Nephron progenitor cell (in vitro differentiated cells): ENCODE results near the gene TBCB.
A peak's percentile ranks its signal among the peaks of the same experiment; 100 is the strongest.

Experiments
- DNase-seq: peaks from one replicate; pipeline ENCODE4 v3.0.0; 2021
- H3K27ac Mint-ChIP-seq: 2 replicates; pipeline ENCODE4 v1.8.0; 2021; ENCODE audit warnings: mild to moderate bottlenecking, moderate library complexity, mixed read lengths
- H3K27me3 Mint-ChIP-seq: 2 replicates; pipeline ENCODE4 v1.8.0; 2021; ENCODE audit warnings: mild to moderate bottlenecking, low read depth, mixed read lengths; ENCODE audit not compliant: poor library complexity
- H3K36me3 Mint-ChIP-seq: 2 replicates; pipeline ENCODE4 v1.8.0; 2021; ENCODE audit warnings: low read depth, mixed read lengths
- H3K4me1 Mint-ChIP-seq: 2 replicates; pipeline ENCODE4 v1.8.0; 2021; ENCODE audit warnings: mixed read lengths
- H3K4me3 Mint-ChIP-seq: 2 replicates; pipeline ENCODE4 v1.8.0; 2021; ENCODE audit warnings: mild to moderate bottlenecking, moderate library complexity, mixed read lengths
- H3K9me3 Mint-ChIP-seq: 2 replicates; pipeline ENCODE4 v1.8.0; 2021; ENCODE audit warnings: mild to moderate bottlenecking, moderate library complexity, mixed read lengths
- TF ChIP-seq, protein P1 (sequence below): fragments of 200-600 bp; sonication (generic); IDR thresholded peaks from 2 replicates; pipeline ENCODE4 v1.5.0; 2021; ENCODE audit warnings: antibody characterized with exemption

TBCB gene

DNA sequence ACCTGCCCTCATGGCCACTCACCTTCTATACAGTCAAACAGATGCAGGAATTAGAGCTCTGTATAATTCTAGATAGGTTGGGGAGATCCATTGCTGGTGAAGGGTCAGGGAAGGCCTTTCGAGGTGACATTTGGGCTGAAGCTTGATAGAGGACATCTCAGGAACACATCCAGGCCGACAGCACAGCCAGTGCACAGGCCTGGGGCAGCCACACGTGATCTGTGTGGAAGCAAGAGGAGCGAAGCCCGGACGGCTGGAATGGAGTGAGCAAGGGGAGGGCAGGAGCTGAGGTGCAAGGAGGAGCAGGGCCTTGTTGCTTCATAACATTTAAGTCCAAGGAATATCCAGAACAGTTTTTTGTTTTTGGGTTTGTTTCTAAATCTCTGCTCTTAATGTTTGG is 8.8 kb upstream of the TBCB start:
- Mint-ChIP-seq H3K27me3 (peaks cover 2% of the 10 kb centered on the region), H3K4me1 (peaks cover 3% of the 10 kb centered on the region), H3K27ac (no peak overlapping the region), H3K4me3 (no peak overlapping the region), H3K9me3 (no peaks in the 10 kb centered on the region), H3K36me3 (peaks cover 7% of the 10 kb centered on the region)
- TF ChIP-seq, protein P1, sequence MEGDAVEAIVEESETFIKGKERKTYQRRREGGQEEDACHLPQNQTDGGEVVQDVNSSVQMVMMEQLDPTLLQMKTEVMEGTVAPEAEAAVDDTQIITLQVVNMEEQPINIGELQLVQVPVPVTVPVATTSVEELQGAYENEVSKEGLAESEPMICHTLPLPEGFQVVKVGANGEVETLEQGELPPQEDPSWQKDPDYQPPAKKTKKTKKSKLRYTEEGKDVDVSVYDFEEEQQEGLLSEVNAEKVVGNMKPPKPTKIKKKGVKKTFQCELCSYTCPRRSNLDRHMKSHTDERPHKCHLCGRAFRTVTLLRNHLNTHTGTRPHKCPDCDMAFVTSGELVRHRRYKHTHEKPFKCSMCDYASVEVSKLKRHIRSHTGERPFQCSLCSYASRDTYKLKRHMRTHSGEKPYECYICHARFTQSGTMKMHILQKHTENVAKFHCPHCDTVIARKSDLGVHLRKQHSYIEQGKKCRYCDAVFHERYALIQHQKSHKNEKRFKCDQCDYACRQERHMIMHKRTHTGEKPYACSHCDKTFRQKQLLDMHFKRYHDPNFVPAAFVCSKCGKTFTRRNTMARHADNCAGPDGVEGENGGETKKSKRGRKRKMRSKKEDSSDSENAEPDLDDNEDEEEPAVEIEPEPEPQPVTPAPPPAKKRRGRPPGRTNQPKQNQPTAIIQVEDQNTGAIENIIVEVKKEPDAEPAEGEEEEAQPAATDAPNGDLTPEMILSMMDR = no peak
- DNase-seq = no peak

DNA sequence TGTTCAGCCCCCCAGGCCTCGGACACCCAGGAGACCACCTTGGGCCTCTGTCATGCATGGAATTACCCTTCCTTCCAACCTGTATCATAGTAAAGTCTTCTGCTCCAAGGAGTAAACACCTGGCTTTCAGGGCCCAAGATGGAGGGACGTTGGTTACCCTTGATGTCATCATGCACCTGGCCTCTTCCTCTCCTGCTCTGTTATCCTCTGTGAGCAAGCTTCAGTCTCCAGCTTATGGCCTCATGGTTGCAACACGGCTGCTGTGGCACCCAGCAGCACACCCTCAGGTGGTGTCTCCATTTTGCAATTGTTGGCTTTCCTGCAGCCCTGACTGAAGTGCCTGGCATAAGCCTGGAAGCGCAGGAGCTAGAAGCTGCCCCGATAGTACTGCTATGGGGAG is 8.3 kb upstream of the TBCB start:
- Mint-ChIP-seq H3K36me3 (peaks cover 9% of the 10 kb centered on the region), H3K4me3 (no peak overlapping the region), H3K27ac (no peak overlapping the region), H3K9me3 (no peaks in the 10 kb centered on the region), H3K27me3 (peaks cover 5% of the 10 kb centered on the region), H3K4me1 (peaks cover 6% of the 10 kb centered on the region)
- TF ChIP-seq, protein P1 = no peak
- no peak for DNase-seq

DNA sequence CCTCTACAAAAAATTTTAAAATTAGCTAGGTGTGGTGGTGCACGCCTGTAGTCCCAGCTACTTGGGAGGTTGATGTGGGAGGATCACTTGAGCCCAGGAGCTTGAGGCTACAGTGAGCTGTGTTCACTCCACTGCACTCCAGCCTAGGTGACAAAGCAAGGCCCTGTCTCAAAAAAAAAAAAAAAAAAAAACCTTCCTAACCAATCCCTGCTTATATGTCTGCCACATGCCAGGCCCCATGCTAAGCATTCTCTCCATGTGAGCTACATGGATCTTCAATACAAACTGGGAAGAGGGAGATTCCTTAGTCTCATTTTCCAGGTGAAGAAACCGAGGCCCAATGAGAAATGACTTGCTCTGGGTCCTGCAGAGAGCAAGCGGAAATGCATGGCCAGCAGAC is 6.6 kb upstream of the TBCB start:
- Mint-ChIP-seq H3K4me1 (peaks cover 18% of the 10 kb centered on the region), H3K9me3 (no peaks in the 10 kb centered on the region), H3K27me3 (peaks cover 5% of the 10 kb centered on the region), H3K27ac (no peak overlapping the region), H3K4me3 (no peak overlapping the region), H3K36me3 (peaks cover 17% of the 10 kb centered on the region)
- TF ChIP-seq, protein P1 = no peak
- no peak for DNase-seq

DNA sequence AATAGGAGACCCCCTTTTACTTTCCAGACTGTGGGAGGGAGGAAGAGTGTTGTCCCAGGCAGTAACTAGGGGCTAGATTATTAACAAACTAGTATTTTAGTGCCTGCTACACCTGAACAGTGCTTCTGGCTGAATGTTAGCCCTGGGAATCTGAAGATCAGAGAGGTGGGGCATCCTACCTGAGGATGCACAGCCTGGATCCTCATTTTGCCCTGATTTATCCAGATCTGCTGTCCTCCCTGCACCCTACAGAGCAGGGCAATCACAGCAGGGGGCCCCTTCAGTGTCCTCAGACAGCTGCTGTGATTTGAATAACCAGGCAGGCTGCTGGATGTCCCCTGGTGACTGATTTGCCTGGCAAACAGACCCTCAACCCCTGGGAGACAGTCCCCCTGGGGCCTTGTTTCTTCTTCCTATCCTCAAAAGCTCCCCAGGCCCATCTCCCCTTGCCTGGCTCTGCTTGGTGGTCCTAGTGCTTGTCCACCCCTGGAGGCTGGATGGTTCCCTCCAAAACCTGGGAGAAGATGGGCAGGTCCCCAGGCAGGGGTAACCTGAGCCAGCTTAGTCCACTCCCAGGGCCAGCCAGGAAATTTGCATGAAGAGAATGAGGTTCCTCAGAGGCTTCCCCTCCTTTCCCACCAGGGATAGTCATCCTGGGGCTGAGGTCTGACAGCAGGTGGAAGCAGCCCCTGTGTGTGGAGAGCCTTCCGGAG is 4.6 kb upstream of the TBCB start, which contains the start of gene OVOL3:
Gene OVOL3 (plus strand): TSS at position 657 of the 713 bp plus-strand sequence. CDS start 60 bp downstream, outside the sequence.
- no peak within 1 kb of the TSS for H3K4me3 Mint-ChIP-seq
- no peaks in the 10 kb centered on the region for H3K9me3 Mint-ChIP-seq
- DNase-seq = no peak
- TF ChIP-seq, protein P1 = no peak
- H3K27ac Mint-ChIP-seq = no peak within 1 kb of the TSS
- H3K27me3 Mint-ChIP-seq = peaks cover 12% of the 10 kb centered on the region
- peaks cover 25% of the 10 kb centered on the region for H3K4me1 Mint-ChIP-seq
- peaks cover 17% of the 10 kb centered on the region for H3K36me3 Mint-ChIP-seq

DNA sequence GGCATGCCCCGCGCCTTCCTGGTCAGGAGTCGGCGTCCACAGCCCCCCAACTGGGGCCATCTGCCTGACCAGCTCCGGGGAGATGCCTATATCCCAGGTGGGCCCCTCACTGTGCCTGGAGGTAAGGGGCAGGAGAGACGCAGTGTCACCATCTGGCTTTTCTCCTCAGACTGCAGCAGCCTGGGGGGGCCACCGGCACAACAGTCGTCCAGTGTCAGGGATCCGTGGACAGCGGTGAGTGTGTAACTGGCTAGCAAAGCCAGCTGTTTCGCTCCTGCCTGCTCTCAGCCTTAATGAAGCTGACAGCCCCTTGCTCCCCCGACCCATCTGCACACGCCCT is 4.1 kb upstream of the TBCB start:
- Mint-ChIP-seq H3K36me3 (peaks cover 18% of the 10 kb centered on the region), H3K4me1 (peaks cover 29% of the 10 kb centered on the region), H3K4me3 (no peak overlapping the region), H3K27ac (no peak overlapping the region), H3K9me3 (no peaks in the 10 kb centered on the region), H3K27me3 (peaks cover 12% of the 10 kb centered on the region)
- DNase-seq = no peak
- TF ChIP-seq, protein P1 = no peak

DNA sequence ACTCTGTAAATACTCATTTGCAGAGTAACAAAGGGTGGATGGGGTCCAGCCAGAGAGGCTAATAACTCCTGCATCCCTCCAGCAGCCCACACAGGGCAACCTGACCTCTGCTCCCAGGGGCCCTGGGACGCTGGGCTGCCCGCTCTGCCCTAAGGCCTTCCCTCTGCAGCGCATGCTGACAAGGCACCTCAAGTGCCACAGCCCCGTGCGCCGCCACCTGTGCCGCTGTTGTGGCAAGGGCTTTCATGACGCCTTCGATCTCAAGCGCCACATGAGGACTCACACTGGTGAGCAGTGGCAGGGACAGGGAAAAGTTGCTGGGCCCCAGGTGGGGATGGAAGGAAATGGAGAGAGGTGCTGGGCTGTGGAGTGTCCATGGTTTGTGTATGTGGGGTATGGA is 2.6 kb upstream of the TBCB start:
- H3K4me1 Mint-ChIP-seq = peaks cover 37% of the 10 kb centered on the region
- TF ChIP-seq, protein P1 = no peak
- peak overlapping the region; percentile 98 for H3K4me3 Mint-ChIP-seq
- H3K9me3 Mint-ChIP-seq = no peaks in the 10 kb centered on the region
- no peak for DNase-seq
- peaks cover 16% of the 10 kb centered on the region for H3K27me3 Mint-ChIP-seq
- H3K36me3 Mint-ChIP-seq = peaks cover 26% of the 10 kb centered on the region
- no peak overlapping the region for H3K27ac Mint-ChIP-seq
